ENCODE results near the gene PPP2R5E.

GRCh38 chr14:63551332-63551731 lies 8.2 kb upstream of the PPP2R5E start:
- TF ChIP-seq, protein P1, sequence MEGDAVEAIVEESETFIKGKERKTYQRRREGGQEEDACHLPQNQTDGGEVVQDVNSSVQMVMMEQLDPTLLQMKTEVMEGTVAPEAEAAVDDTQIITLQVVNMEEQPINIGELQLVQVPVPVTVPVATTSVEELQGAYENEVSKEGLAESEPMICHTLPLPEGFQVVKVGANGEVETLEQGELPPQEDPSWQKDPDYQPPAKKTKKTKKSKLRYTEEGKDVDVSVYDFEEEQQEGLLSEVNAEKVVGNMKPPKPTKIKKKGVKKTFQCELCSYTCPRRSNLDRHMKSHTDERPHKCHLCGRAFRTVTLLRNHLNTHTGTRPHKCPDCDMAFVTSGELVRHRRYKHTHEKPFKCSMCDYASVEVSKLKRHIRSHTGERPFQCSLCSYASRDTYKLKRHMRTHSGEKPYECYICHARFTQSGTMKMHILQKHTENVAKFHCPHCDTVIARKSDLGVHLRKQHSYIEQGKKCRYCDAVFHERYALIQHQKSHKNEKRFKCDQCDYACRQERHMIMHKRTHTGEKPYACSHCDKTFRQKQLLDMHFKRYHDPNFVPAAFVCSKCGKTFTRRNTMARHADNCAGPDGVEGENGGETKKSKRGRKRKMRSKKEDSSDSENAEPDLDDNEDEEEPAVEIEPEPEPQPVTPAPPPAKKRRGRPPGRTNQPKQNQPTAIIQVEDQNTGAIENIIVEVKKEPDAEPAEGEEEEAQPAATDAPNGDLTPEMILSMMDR (IDR thresholded peaks at IDR 0.05), result no peak
- no peak for TF ChIP-seq POLR2A (IDR thresholded peaks at IDR 0.05; ENCODE audit: low read depth)
- no peak for TF ChIP-seq EP300 (IDR thresholded peaks at IDR 0.05)
- TF ChIP-seq POLR2AphosphoS5 (IDR thresholded peaks at IDR 0.05), result no peak
